ENCODE data around the gene TMEM200B.
A peak's percentile ranks its signal among the peaks of the same experiment; 100 is the strongest.
"Not testable (repeated sequence)": the region's sequence is repeated elsewhere in the genome, so short reads cannot be mapped to it uniquely, and the experiment has no call there.

Gene TMEM200B

GRCh38 chr1:29142714-29143113 is 19.0 kb upstream of the TMEM200B start:
- in situ Hi-C loops (cut with HindIII; ENCODE audit: low sequenced_read_pairs), result no loop called here
- DNase-seq (ENCODE audit: low read depth, low spot score), result no peak
- H3K4me3 ChIP-seq (ENCODE audit: low read depth, low read length), result no peak overlapping the region
- TF ChIP-seq CTCF (IDR thresholded peaks at IDR 0.05; ENCODE audit: low read depth, low read length), result no peak

GRCh38 chr1:29136391-29136915 is 12.8 kb upstream of the TMEM200B start:
- peak; percentile 54 for DNase-seq (ENCODE audit: low read depth, low spot score)
- no peak overlapping the region for H3K4me3 ChIP-seq (ENCODE audit: low read depth, low read length)
- no peak for TF ChIP-seq CTCF (IDR thresholded peaks at IDR 0.05; ENCODE audit: low read depth, low read length)
- in situ Hi-C loops (cut with HindIII; ENCODE audit: low sequenced_read_pairs), result no loop called here

- H3K4me3 ChIP-seq (ENCODE audit: low read depth, low read length), result no peak overlapping the region
- no peak for TF ChIP-seq CTCF (IDR thresholded peaks at IDR 0.05; ENCODE audit: low read depth, low read length)
- in situ Hi-C loops (cut with HindIII; ENCODE audit: low sequenced_read_pairs), result no loop called here
- DNase-seq (ENCODE audit: low read depth, low spot score), result no peak
Measured at GRCh38 chr1:29134695-29135028, 11.0 kb upstream of the TMEM200B start.

GRCh38 chr1:29133861-29134694 is 10.4 kb upstream of the TMEM200B start:
- TF ChIP-seq CTCF (IDR thresholded peaks at IDR 0.05; ENCODE audit: low read depth, low read length), result no peak
- in situ Hi-C loops (cut with HindIII; ENCODE audit: low sequenced_read_pairs), result no loop called here
- no peak overlapping the region for H3K4me3 ChIP-seq (ENCODE audit: low read depth, low read length)
- DNase-seq (ENCODE audit: low read depth, low spot score), result no peak

GRCh38 chr1:29131056-29131455 is 7.4 kb upstream of the TMEM200B start:
- in situ Hi-C loops (cut with HindIII; ENCODE audit: low sequenced_read_pairs); DNase-seq (ENCODE audit: low read depth, low spot score); H3K4me3 ChIP-seq (ENCODE audit: low read depth, low read length): not testable (repeated sequence)

GRCh38 chr1:29129916-29130315 is 6.2 kb upstream of the TMEM200B start:
- no peak for TF ChIP-seq CTCF (IDR thresholded peaks at IDR 0.05; ENCODE audit: low read depth, low read length)
- no peak overlapping the region for H3K4me3 ChIP-seq (ENCODE audit: low read depth, low read length)
- in situ Hi-C loops (cut with HindIII; ENCODE audit: low sequenced_read_pairs), result no loop called here
- no peak for DNase-seq (ENCODE audit: low read depth, low spot score)

- no peak for DNase-seq (ENCODE audit: low read depth, low spot score)
- in situ Hi-C loops (cut with HindIII; ENCODE audit: low sequenced_read_pairs), result no loop called here
- H3K4me3 ChIP-seq (ENCODE audit: low read depth, low read length), result no peak overlapping the region
- TF ChIP-seq CTCF (IDR thresholded peaks at IDR 0.05; ENCODE audit: low read depth, low read length), result no peak
Measured at GRCh38 chr1:29128739-29129138, 5.0 kb upstream of the TMEM200B start.

Data from astrocyte of the spinal cord (primary cell).